Fibroblast of skin of right quadriceps (primary cell): Measurements from ENCODE around the gene NMNAT3.

Source experiments
- DNase-seq: peaks from one replicate; pipeline ENCODE4 v3.0.0-alpha.2; 2013

The NMNAT3 gene

GRCh38 chr3:139674571-139675260 is 3.1 kb downstream of the NMNAT3 start:
- DNase-seq: no peak

- no peak for DNase-seq
These were observed 4.9 kb downstream of the NMNAT3 start for GRCh38 chr3:139672884-139673283.

GRCh38 chr3:139671863-139672646 is 5.7 kb downstream of the NMNAT3 start:
- DNase-seq: no peak

GRCh38 chr3:139671107-139671506 is 6.7 kb downstream of the NMNAT3 start:
- DNase-seq: no peak

GRCh38 chr3:139670196-139670595 is 7.6 kb downstream of the NMNAT3 start:
- DNase-seq: no peak

- DNase-seq: no peak
These were observed 9.4 kb downstream of the NMNAT3 start for GRCh38 chr3:139668332-139668731.

GRCh38 chr3:139664958-139665357 is 12.8 kb downstream of the NMNAT3 start:
- no peak for DNase-seq

- no peak for DNase-seq
These were observed 17.5 kb downstream of the NMNAT3 start for GRCh38 chr3:139660269-139660668.

GRCh38 chr3:139659511-139659910 is 18.3 kb downstream of the NMNAT3 start:
- no peak for DNase-seq

GRCh38 chr3:139657936-139658335 is 19.8 kb downstream of the NMNAT3 start:
- no peak for DNase-seq

- no peak for DNase-seq
These were observed 20.3 kb downstream of the NMNAT3 start for GRCh38 chr3:139657434-139657833.

- DNase-seq: no peak
These were observed 21.7 kb downstream of the NMNAT3 start for GRCh38 chr3:139655909-139656595.

GRCh38 chr3:139654637-139655365 is 23.0 kb downstream of the NMNAT3 start:
- no peak for DNase-seq

GRCh38 chr3:139653582-139653981 is 24.2 kb downstream of the NMNAT3 start:
- no peak for DNase-seq

- DNase-seq: no peak
These were observed 25.2 kb downstream of the NMNAT3 start for GRCh38 chr3:139652561-139652960.

GRCh38 chr3:139647866-139648435 is 29.8 kb downstream of the NMNAT3 start:
- DNase-seq: no peak

- no peak for DNase-seq
These were observed 31.3 kb downstream of the NMNAT3 start for GRCh38 chr3:139646512-139646911.

GRCh38 chr3:139642996-139643395 is 34.8 kb downstream of the NMNAT3 start:
- DNase-seq: peak; percentile 1

- no peak for DNase-seq
These were observed 37.3 kb downstream of the NMNAT3 start for GRCh38 chr3:139640456-139640855.

GRCh38 chr3:139639662-139640061 is 38.1 kb downstream of the NMNAT3 start:
- DNase-seq: no peak

- DNase-seq: no peak
These were observed 39.3 kb downstream of the NMNAT3 start for GRCh38 chr3:139638518-139638917.

- DNase-seq: no peak
These were observed 41.3 kb downstream of the NMNAT3 start for GRCh38 chr3:139636511-139636910.
